ELF-1 (cell line): ENCODE data around the gene LYZL6.
A peak's percentile ranks its signal among the peaks of the same experiment; 100 is the strongest.

Source experiments
- DNase-seq: peaks from one replicate; pipeline ENCODE4 v3.0.0-alpha.2; 2016; ENCODE audit warnings: low read depth, low spot score

The LYZL6 gene, protein sequence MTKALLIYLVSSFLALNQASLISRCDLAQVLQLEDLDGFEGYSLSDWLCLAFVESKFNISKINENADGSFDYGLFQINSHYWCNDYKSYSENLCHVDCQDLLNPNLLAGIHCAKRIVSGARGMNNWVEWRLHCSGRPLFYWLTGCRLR

GRCh38 chr17:35943537-35943936 is at the start of gene LYZL6:
LYZL6 (minus strand) TSS chr17:35943713; CDS start chr17:35939356, 4,357 bp downstream.
- no peak for DNase-seq

GRCh38 chr17:35991075-35991474 is 47.6 kb upstream of the LYZL6 start:
- DNase-seq, result no peak

DNA sequence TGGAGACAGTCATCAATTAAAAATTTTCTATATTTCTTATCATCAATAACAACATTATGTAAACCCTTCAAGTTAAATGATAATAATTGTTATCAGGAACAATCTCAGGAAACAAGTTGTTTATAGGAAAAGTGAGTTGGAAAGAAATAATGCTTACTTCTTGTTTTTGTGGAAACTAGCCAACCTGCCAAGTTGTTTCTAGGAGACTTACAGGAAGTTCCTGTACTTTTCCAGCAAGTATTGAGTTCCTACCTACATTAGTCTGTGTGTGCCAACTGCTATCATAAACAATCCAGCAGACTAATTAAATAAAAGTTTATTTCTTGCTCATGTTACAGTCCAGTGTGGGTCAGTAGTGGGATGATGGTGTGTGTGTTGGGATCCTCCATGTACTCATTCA is 44.7 kb upstream of the LYZL6 start:
- no peak for DNase-seq

DNA sequence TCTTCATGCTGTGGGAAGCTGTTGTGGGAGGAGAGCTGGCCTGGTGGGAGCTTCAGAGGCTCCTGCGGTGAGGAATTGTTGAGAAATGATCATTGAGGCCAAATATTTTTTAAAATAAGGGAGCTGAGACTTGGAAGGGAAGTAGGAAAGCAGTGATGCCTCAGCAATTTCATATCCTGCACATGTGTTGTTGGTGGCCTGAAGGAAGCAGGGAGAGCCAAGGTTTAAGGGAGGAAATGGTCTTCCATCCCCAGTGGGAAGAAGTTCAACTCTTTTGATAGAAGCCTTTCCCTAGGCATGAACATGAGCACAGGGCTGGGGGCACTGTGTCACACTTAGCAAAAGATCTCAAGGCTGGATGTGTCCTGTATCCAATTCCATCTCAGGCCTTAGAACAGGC is 43.1 kb upstream of the LYZL6 start, which contains the start of gene CCL14:
CCL14 (minus strand) TSS at position 87 of the 400 bp plus-strand sequence; CDS start at position 7, 80 bp downstream.
- no peak for DNase-seq

DNA sequence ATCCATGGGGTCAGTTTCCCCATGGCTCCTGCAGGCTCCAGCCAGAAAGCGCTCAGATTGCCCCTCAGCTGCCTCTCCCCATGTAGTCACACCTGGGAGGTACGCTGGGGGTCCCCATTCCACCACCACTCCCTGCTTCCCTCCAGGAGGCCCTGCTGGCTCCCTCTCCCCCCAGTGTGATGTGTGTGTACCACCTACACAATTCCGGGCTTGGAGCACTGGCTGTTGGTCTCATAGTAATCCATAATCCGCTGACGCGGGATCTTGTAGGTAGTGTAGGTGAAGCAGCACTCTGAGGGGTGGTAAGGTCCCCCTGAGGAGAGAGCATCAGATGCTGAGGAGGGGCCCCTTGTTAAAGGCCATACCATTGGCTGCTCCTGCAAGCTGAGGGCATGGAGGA is 40.6 kb upstream of the LYZL6 start:
- no peak for DNase-seq

GRCh38 chr17:35982409-35983191 is 39.1 kb upstream of the LYZL6 start:
- DNase-seq, result no peak

DNA sequence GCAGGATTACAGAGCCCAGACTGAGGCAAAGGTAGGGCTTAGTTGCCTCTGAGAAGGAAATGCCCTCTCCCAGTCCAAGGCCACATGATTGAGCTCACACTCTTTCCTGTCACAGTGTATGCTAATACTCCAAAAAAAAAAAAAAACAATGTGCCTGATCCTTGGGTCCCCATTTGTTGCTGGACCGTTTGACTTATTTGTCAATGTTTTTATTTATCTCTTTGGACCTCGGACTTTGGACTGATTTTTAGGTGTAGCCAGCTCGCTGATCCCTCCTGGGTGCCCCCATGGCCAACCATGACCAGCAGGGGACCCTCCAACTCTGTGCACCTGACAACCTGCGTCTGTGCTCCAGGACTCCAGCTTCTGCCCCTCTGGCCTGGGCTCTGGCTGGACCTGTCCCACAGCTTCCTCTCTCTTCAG is 38.4 kb upstream of the LYZL6 start:
- peak; percentile 22 for DNase-seq

GRCh38 chr17:35981246-35981645 is 37.7 kb upstream of the LYZL6 start, which contains the start of gene CCL16:
CCL16 (minus strand) TSS chr17:35981497; CDS start chr17:35981420, 77 bp downstream.
- no peak for DNase-seq

GRCh38 chr17:35978346-35978745 is 34.8 kb upstream of the LYZL6 start:
- DNase-seq, result no peak

- DNase-seq, result no peak
Observed at GRCh38 chr17:35977509-35977908, 34.0 kb upstream of the LYZL6 start.

DNA sequence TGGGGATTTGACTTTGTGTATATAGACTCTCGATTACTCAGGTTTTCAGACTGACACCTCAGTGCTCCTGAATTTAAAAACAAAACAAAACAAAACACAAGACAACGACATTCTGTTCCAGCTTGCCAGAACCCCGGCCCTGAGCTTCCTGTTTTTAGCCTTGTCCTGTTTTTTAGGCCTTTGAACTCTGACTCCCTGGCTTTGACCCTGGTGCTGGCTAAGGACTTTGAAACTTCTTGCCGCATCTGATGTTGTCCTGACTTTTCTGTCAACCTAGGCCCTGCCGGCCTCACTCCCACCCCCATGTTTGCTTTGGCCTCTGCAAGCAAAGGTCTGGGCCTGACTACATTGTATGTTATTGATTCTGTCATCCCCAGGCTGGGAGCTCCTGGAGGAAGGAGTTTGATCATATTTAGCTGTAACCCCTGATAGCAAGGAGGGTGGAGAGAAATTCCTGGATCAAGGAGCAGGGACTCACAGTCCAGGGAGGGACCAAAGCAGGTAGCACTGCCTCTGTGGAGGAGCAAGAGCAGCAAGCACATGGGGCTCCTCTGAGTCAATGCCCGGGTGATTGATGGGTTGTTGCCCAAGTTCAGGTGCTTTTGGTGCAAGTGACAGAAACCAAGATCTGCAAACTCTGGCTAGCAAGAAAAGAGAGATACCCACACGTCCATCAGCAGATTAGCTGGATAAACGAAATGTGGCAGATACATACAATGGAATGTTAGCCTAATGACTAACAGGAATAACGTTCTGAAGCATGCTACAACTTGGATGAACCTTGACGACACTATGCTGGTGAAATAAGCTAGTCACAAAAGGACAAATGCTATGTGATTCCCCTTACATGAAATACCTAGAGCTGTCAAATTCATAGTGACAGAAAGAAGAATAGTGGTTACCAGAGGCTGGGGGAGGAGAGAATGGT is 30.1 kb upstream of the LYZL6 start:
- no peak for DNase-seq

- DNase-seq, result no peak
Observed at GRCh38 chr17:35972945-35973332, 29.4 kb upstream of the LYZL6 start.

DNA sequence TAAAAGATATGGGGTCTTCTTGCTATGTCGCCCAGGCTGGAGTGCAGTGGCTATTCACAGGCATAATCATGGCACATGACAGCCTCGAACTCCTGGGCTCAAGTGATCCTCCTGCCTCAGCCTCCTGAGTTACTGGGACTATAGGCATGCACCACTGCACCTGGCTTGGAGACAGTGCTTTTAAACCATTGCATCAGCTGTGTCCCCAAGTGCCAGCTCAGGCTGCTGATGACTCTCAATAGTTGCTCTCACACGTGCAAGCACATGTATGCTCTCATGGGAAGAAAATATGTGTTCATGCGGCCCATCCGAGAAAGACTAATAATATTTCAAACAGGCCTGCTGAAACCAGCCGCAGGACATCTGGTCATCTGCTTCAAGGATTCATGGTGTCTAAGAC is 29.0 kb upstream of the LYZL6 start:
- no peak for DNase-seq

- DNase-seq, result no peak
Observed at GRCh38 chr17:35972066-35972465, 28.6 kb upstream of the LYZL6 start.

DNA sequence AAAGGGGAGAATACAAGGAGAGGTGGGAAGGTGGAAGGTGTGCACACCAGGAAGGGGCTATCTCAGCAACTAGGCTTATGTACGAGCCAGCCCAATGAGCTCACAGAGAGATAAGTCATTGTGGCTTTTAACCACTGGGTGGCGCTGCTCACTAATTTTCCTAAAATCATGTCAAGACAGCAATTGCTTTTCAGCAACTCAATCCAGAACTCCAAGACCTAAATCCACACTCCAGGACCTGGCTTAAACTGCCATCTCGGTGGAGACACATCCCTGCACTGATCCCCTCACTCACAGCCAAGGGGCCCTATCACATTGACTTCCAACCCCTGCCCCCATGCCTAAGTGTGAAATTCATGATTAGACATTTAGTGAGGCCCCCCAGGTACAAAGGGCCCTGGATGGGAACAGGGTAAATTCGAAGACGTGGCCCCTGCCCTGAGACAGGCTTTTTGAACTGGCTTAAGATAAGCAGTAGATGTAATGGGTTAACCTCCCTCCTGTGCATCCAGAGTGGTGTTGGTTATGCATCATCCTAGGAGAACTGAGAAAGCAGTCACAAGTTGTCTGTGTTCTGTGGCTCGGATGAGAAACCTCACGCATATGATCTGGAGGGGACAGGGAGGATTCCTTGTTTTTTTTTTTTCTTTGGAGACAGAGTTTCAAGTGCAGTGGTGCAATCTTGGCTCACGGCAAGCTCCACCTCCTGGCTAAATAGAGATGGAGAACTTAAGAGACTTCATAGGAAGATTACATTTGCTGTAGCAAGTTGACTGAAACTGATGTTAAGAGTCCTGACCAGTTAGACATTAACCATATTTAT is 26.3 kb upstream of the LYZL6 start:
- peak; percentile 86 for DNase-seq

- no peak for DNase-seq
Observed at GRCh38 chr17:35968520-35969054, 25.1 kb upstream of the LYZL6 start.

GRCh38 chr17:35965272-35965671 is 21.8 kb upstream of the LYZL6 start:
- no peak for DNase-seq

- DNase-seq, result no peak
Observed at GRCh38 chr17:35963663-35964062, 20.1 kb upstream of the LYZL6 start.

- DNase-seq, result peak; percentile 35
Observed at GRCh38 chr17:35953720-35954119, 10.2 kb upstream of the LYZL6 start.

DNA sequence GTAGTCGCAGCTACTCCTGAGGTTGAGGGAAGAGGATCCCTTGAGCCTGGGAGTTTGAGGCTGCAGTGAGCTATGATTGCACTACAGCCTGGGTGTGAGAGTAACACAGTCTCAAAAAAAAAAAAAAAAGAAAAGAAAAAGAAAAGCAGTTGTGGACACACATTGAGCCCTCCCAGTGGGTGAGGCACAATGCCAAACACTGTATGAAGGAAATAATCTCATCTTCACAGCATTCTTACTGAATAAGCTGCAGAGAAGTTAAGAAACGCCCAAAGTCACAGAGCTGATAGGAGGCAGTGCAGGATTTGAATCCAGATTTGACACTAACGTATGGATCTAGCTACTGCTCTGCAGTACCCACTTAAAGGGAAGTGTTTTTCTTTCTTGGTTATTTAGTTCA is 5.9 kb upstream of the LYZL6 start:
- DNase-seq, result no peak

DNA sequence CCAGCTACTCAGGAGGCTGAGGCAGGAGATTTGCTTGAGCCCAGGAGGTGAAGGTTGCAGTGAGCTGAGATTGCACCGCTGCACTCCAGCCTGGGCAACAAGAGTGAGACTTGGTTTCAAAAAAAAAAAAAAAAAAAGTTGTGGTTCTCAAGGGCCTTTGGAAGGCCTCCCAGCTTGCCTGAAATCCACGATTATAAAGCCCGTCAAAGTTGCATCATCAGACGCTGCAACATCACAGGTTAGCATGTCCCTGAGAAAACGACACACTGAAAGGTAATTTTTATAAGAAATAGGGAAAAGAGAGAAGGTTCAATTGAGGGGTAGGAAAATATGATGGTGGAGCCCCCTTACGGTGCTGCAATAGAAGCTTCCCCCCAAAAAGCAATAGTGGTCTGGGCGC is 4.6 kb upstream of the LYZL6 start:
- no peak for DNase-seq
